Fibroblast of gingiva (primary cell): ENCODE data around the gene ZFHX3.
"Not testable (repeated sequence)": the region's sequence is repeated elsewhere in the genome, so short reads cannot be mapped to it uniquely, and the experiment has no call there.

ENCODE experiments used
- DNase-seq: peaks from one replicate; pipeline ENCODE4 v3.0.0-alpha.2; 2011; ENCODE audit warnings: low read depth

ZFHX3 gene

GRCh38 chr16:72996291-72997062, 51.5 kb downstream of the ZFHX3 start:
- DNase-seq: no peak

- not testable (repeated sequence) for DNase-seq
Measured at GRCh38 chr16:72995882-72996270, 52.1 kb downstream of the ZFHX3 start.

GRCh38 chr16:72995151-72995881, 52.6 kb downstream of the ZFHX3 start:
- no peak for DNase-seq

GRCh38 chr16:72992142-72992601, 55.8 kb downstream of the ZFHX3 start:
- DNase-seq: no peak

GRCh38 chr16:72991644-72992043, 56.3 kb downstream of the ZFHX3 start:
- DNase-seq: no peak

GRCh38 chr16:72991211-72991610, 56.7 kb downstream of the ZFHX3 start:
- no peak for DNase-seq

- DNase-seq: no peak
Measured at GRCh38 chr16:72990571-72990970, 57.4 kb downstream of the ZFHX3 start.

- DNase-seq: peak; percentile 96
Measured at GRCh38 chr16:72989579-72990551, 58.1 kb downstream of the ZFHX3 start.

- not testable (repeated sequence) for DNase-seq
Measured at GRCh38 chr16:72989203-72989578, 58.7 kb downstream of the ZFHX3 start.

GRCh38 chr16:72988569-72988968, 59.4 kb downstream of the ZFHX3 start:
- DNase-seq: no peak

- no peak for DNase-seq
Measured at GRCh38 chr16:72987480-72987901, 60.4 kb downstream of the ZFHX3 start.

GRCh38 chr16:72985995-72986394, 61.9 kb downstream of the ZFHX3 start:
- peak; percentile 54 for DNase-seq

- peak; percentile 97 for DNase-seq
Measured at GRCh38 chr16:72985148-72985941, 62.6 kb downstream of the ZFHX3 start.

GRCh38 chr16:72983728-72984350, 64.1 kb downstream of the ZFHX3 start:
- no peak for DNase-seq

- DNase-seq: no peak
Measured at GRCh38 chr16:72983241-72983640, 64.7 kb downstream of the ZFHX3 start.

GRCh38 chr16:72979974-72980373, 68.0 kb downstream of the ZFHX3 start:
- no peak for DNase-seq

- no peak for DNase-seq
Measured at GRCh38 chr16:72978212-72978611, 69.7 kb downstream of the ZFHX3 start.

- DNase-seq: no peak
Measured at GRCh38 chr16:72977127-72977526, 70.8 kb downstream of the ZFHX3 start.

- DNase-seq: no peak
Measured at GRCh38 chr16:72976438-72977064, 71.4 kb downstream of the ZFHX3 start.

- no peak for DNase-seq
Measured at GRCh38 chr16:72975809-72976437, 72.0 kb downstream of the ZFHX3 start.
